NOMO-1 treated with dmso at 0.1 percent for 144 hours (cell line): Measurements from ENCODE around the gene LRP3.
A peak's percentile ranks its signal among the peaks of the same experiment; 100 is the strongest.
"Not testable (repeated sequence)": the region's sequence is repeated elsewhere in the genome, so short reads cannot be mapped to it uniquely, and the experiment has no call there.

Experiments
- DNase-seq: peaks from one replicate; lab custom pipeline; 2025; ENCODE audit not compliant: unreplicated experiment; lab: John Stamatoyannopoulos, UW

The LRP3 gene, protein sequence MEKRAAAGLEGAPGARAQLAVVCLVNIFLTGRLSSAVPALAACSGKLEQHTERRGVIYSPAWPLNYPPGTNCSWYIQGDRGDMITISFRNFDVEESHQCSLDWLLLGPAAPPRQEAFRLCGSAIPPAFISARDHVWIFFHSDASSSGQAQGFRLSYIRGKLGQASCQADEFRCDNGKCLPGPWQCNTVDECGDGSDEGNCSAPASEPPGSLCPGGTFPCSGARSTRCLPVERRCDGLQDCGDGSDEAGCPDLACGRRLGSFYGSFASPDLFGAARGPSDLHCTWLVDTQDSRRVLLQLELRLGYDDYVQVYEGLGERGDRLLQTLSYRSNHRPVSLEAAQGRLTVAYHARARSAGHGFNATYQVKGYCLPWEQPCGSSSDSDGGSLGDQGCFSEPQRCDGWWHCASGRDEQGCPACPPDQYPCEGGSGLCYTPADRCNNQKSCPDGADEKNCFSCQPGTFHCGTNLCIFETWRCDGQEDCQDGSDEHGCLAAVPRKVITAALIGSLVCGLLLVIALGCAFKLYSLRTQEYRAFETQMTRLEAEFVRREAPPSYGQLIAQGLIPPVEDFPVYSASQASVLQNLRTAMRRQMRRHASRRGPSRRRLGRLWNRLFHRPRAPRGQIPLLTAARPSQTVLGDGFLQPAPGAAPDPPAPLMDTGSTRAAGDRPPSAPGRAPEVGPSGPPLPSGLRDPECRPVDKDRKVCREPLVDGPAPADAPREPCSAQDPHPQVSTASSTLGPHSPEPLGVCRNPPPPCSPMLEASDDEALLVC

DNA sequence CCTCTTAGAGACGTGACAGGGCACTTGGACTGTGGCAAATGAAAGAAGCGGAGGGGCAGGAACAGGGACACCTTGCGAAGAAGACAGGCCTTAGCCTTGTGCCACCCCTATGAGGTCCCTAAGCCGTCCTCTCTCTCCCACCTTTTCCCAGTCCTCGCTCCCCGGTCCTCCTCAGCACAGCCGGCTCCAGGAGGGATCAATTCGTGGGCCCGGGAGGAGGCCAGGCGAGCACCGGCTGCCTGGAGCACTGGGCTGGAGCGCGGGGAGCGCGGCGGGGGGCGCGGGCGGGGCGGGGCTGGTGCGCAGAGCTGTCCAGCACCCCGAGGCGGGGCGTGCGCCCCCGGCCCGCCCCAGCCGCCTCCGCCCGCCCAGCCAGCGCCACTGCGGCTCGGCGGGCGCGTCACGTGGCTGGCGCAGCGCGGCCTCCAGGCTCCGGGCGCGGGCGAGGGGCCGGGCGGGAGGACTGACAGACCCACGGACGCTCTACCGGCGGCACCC, at the start of gene LRP3:
Gene LRP3 (plus strand): TSS at position 466 of the 498 bp plus-strand sequence. CDS start 456 bp downstream, outside the sequence.
- no peak for DNase-seq

DNA sequence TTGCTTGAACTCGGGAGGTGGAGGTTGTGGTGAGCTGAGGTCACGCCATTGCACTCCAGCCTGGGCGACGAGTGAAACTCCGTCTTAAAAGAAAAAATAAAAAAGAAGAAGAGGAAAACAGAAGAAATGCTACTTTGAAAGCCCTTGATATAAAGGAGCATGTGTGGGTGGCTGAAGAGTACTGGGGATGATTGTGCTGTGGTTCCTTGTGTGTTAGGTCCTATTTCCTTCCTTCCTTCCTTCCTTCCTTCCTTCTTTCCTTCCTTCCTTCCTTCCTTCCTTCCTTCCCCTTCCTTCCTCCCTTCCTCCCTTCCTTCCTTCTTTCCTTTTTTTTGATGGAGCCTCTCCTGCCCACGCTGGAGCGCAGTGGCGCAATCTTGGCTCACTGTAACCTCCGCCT, 47.9 kb upstream of the LRP3 start:
- no peak for DNase-seq

DNA sequence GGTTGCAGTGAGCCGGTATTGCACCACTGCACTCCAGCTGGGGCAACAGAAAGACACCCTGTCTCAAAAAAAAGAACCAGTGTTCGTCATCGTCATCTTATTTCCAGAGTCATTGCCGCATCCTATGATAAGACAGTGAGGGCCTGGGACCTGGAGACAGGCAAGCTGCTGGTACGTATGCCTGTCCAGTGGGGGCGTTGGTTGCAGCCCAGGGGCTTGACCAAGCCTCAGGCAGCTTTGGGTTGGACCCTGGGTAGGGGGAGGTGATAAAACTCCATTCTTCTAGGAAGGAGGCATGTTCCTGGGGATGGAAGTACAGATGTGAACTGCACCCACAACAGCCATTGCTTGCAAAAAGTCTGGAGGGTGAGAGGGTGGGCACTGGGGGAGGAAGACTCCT, 46.6 kb upstream of the LRP3 start:
- no peak for DNase-seq

DNA sequence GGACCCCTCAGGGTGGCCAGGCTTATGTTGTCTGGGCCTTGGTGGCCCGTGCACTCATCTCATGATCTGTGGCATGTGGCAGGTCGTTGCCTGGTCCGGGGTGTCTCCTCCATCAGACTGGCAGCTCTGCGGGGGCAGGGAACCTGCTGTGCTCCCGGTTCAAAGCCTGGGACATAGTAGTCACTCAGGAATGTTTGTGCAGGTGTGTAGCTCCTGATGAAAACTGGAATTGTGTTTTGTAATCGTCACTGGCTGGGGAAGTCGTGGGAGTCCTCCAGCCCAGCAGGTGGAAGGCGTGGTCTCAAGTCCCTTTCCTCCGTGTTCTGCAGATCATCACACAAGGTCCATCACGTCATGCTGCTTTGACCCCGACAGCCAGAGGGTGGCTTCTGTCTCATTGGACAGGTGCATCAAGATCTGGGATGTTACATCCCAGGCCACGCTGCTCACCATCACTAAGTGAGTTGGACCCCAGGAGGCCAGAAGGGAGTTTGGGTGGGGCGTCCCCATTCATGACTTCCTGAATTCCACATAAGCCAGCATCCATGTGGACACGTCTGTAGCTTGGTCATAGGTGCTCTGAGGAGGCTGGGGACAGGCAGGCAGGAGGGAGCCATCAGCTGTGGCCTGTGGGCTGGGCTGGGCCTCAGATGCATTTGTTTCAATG, 43.1 kb upstream of the LRP3 start:
- no peak for DNase-seq

DNA sequence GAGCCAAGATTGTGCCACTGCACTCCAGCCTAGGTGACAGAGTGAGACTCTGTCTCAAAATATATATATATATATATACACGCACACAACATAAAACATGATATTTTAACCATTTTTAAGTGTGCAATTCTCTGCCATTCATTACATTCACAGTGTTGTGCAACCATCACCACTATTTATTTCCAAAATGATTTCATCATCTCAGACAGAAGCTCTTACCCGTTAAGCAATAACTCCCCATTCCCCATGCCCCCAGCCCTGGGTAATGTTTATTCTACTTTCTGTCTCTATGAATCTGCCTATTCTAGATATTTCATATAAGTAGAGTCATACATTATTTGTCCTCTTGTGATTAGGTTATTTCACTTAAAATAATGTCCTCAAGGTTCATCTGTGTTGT, 42.0 kb upstream of the LRP3 start:
- DNase-seq = peak; percentile 33

DNA sequence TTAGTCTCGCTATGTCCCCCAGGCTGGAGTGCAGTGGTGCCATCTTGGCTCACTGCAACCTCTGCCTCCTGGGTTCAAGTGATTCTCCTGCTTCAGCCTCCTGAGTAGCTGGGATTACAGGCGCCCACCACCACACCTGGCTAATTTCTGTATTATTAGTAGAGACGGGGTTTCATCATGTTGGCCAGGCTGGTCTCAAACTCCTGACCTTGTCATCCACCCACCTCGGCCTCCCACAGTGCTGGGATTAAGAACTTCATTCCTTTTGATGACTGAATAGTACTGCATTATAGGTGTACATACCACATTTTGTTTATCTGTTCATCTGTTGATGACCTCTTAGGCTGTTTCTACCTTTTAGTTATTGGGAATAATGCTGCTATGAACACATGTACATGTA, 41.5 kb upstream of the LRP3 start:
- not testable (repeated sequence) for DNase-seq

DNA sequence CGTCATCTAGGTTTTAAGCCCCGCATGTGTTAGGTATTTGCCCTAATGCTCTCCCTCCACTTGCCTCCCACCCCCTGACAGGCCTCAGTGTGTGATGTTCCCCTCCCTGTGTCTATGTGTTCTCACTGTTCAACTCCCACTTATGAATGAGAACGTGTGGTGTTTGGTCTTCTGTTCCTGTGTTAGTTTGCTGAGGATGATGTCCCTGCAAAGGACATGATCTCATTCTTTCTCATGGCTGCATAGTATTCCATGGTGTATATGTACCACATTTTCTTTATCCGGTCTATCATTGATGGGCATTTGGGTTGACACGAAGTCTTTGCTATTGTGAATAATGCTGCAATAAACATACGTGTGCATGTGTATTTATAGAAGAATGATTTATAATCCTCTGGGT, 39.8 kb upstream of the LRP3 start:
- not testable (repeated sequence) for DNase-seq

DNA sequence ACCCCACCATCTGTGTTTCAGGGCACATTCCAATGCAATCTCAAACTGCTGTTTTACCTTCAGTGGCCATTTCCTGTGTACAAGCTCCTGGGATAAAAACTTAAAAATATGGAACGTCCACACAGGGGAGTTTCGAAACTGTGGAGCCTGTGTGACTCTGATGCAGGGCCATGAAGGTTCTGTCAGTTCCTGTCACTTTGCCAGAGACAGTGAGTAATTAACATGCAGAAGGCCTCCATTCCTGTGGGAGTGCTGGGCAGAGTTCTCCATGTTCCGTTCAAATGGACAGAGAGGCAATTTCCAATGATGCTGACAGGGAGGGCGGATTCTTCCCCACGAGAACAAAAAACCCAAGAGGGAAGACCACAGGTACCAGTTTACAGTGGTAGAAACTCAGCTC, 37.8 kb upstream of the LRP3 start:
- DNase-seq = no peak

DNA sequence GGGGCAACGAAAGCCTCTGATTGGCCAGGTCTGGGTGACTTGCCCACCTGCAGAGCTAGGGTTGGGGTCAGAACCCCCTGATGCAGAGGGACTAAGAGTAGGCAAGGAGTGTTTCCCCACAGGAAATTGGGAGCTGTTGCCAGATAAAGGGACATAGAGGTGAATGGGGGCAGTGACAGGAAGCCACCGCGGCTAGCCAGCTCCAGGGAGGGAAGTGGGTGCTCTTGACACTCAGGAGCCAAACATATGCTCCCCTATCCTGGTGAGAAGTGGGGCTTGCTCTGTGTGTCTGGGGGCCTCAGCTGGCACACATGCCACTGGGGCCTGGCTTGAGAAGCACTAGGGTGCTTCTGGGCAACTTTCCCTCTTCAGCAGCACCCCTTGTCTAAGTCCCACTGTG, 36.2 kb upstream of the LRP3 start:
- DNase-seq = no peak

DNA sequence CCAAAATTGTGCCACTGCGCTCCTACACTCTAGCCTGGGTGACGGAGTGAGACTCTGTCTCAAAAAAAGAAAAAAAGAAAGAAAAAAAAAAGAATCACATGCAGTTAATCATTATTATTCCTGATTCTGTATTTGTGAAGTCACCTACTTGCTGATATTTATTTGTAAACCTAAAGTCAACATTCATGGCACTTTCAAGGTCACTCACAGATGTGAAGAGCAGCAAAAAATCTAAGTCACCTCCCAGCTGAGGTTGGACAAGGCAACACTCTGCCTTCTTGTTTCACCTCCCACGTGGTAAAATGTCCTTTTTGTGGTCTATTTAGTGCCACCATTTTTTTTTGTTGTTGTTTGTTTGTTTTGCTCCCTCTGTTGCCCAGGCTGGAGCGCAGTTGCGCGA, 35.8 kb upstream of the LRP3 start:
- DNase-seq = no peak

DNA sequence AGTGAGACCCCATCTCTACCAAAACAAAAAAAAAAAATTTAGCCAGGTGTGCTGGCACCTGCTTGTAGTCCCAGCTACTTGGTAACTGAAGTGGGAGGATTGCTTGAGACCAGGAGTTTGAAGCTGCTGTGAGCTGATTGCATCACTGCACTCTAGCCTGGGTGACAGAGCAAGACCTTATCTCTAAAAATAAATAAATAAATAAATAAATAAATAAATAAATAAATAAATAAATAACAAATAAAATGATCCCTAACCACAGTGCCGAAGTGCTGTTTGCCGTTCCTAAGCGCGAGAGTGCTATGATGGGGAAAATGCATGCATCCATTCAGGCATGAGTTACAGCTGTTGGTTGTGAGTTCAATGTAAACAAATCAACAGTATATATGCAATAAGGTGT, 35.0 kb upstream of the LRP3 start:
- no peak for DNase-seq

DNA sequence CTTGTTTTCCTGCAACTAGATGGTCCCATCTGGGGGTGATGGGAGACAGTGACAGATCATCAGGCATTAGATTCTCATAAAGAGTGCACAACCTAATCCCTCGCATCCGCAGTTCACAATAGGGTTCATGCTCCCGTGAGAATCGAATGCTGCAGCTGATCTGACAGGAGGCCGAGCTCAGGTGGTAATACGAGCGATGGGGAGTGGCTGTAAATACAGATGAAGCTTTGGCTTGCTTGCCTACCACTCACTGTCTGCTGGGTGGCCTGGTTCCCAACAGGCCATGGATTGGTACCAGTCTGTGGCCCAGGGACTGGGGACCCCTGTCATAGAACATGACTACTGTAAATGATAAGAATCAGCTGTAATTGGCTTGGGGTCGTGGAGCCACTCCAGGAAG, 34.2 kb upstream of the LRP3 start:
- DNase-seq = no peak

DNA sequence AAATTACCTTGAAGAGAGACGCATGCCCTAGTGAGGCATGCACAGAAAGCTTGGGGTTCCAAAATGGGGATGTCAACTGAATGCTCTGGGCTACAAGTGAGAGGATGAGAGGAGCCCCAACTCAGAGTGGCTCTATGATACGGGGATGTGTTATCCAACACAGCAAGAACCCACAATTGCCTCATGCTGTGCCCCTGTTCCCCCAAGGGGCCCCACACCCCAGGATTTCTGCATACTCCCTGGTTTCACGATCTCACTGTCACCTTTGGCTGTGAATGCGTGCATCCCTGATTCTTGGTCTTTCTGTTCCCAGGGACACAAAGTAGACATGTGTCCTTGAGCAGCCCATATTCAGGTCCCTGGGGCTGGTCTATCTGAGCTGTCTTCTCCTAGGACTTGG, 32.9 kb upstream of the LRP3 start:
- no peak for DNase-seq

DNA sequence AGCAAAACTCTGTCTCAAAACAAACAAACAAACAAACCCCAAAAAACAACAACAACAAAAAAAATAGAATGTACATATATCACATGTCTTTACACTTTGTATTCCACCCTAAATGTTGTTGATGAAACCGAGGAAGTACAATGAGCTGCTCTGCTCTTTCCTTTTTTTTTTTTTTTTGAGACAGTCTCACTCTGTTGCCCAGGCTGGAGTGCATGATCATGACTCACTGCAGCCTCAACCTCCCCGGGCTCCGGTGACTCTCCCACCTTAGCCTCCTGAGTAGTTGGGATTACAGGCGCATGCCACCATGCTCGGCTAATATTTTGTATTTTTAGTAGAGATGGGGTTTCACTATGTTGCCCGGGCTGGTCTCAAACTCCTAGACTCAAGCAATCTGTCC, 30.6 kb upstream of the LRP3 start:
- DNase-seq = no peak

DNA sequence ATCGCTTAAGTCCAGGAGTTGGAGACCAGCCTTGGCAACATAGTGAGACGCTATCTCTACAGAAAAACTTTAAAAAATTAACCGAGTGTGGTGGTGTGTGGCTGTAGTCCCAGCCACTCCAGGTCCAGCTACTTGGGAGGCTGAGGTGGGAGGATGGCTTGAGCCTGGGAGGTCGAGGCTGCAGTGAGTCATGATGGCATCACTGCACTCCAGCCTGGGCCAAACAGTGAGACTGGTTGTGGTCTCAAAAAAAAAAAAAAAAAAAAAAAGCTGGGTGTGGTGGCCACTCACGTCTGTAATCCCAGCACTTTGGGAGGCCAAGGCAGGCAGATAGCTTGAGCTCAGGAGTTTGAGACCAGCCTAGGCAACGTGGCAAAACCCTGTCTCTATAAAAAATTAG, 28.1 kb upstream of the LRP3 start:
- not testable (repeated sequence) for DNase-seq

DNA sequence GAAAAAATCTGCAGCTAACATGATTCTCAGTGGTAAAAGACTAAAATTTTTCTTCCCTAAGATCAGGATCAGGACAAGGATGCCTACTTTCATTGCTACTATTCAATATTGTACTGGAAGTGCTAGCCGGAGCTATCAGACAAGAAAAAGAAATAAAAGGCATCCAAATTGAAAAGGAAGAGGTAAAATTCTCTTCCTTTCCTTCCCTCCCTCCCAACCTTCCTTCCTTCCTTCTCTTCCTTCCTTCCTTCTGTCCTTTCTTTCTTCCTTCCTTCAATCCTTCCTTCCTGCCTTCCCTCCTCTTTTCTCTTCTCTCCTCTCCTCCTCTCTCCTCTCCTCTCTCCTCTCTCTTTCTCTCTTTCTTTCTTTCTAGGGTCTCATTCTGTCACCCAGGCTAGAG, 26.7 kb upstream of the LRP3 start:
- DNase-seq = no peak

DNA sequence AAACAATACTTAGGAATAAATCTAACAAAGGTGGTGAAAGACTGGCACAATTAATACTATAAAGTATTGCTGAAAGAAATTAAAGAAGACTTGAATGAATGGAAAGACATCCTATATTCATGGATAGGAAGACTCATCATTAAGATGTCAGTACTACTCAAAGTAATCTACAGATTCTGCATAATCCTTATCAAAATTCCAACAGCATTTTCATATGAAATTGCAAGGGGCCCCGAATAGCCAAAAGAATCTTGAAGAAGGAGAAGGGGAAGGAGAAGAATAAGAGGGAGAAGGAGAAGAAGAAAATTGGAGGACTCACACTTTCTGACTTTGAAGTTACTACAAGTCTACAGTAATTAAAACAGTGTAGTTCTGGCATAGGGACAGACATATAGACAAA, 25.6 kb upstream of the LRP3 start:
- no peak for DNase-seq

DNA sequence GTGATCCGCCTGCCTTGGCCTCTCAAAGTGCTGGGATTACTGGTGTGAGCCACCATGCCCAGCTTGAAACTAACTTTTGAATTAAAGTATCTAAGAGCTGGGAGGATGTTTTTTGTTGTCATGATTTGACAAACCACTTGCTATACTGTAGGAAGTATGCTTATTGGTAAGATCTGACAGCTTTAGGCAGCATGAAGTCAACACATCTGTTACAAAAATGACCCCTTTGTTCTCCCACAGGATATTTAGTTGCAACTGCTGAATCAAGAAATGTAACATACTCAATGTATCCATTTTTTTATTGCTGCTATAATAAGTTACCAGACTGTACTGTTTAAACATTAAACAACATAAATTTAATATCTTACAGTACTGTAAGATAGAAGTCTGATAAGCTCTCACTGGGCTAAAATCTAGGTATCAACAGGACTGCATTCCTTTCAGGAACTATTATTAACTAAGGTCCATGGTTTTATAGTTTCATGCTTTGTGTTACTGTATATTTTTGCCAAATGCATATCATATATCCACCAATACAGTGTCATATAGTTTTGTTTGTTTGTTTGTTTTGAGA, 22.8 kb upstream of the LRP3 start:
- no peak for DNase-seq

DNA sequence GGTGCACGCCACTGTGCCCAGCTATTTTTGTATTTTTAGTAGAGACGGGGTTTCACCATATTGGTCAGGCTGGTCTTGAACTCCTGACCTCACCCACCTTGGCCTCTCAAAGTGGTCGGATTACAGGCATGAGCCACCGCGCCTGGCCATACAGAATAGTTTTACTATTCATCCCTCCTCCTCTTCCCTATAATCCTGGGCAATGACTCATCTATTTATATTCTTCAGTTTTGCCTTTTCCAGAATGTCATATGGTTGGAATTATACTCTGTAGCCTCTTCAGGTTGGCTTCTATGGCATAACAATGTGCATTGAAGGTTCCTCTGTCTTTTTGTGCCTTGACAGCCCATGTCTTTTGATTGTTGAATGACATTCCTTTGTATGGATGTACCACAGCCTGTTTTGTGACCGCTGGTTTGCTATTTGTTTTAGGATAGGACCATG, 22.2 kb upstream of the LRP3 start:
- DNase-seq = no peak

DNA sequence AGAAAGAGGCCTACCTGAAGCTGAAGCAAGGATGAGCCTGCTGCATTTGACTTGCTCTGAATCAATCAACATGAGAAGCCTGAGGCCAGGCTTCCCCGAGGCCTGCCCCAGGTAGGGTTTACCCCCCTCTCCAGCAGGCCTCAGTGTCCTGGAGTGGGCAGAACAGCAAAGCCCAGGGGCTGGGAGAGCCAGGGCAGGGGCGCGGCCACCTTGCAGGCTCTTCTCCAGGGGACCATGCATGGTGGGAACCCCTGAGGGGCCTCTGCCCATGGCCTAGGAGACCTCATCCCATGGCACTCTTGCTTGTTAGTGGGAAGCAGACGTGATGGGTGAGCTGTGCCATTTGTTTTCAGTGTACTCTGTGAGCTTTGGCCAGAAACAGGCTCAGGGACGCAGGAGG, 19.9 kb upstream of the LRP3 start:
- DNase-seq = no peak

DNA sequence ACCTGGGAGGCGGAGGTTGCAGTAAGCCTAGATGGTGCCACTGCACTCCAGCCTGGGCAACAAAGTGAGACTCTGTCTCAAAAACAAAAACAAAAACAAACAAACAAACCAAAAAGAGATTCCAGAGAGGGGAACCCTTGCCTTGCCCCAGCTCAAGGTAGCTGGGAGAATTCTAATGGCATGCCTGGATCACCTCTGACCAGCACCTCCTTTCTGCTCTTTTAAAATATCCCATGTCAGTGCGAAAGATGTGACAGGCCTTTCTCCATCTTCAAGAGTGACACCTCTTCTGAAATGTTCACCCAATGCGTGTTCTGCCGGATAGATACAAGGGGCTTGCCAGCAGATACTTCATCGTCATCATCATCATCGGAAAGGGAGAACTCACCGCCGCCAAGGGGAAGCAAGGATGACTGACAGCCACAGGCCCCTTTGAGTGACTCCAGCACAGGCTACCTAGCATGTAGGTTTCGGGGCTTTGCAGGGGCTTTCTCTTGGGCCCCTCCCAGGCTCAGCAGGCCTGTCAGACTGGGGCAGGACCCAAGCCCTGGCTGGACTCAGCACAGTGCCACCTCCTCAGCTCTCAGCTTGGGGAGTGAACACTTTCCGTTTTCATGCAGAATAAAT, 18.9 kb upstream of the LRP3 start:
- DNase-seq = no peak
